HG03442 (cell line): ENCODE results near the gene CNTN2.

Experiments
- ATAC-seq: cut with Tn5 transposase; IDR thresholded peaks from one replicate; pipeline ENCODE4 v1.9.1; 2021; ENCODE audit warnings: mild to moderate bottlenecking, moderate library complexity; ENCODE audit not compliant: unreplicated experiment

Gene CNTN2

GRCh38 chr1:205042911-205043806 lies at the start of gene CNTN2:
Gene CNTN2, plus strand, starts transcription at chr1:205043212. Its CDS starts 9,974 bp downstream, at chr1:205053186.
- no peak for ATAC-seq

GRCh38 chr1:204994086-204994862 lies 48.7 kb upstream of the CNTN2 start:
- ATAC-seq, result no peak

- no peak for ATAC-seq
Observed at GRCh38 chr1:204996981-204997380, 46.0 kb upstream of the CNTN2 start.

- ATAC-seq, result no peak
Observed at GRCh38 chr1:204997591-204998355, 45.2 kb upstream of the CNTN2 start.

GRCh38 chr1:205001162-205001561 lies 41.9 kb upstream of the CNTN2 start:
- no peak for ATAC-seq

GRCh38 chr1:205002705-205003104 lies 40.3 kb upstream of the CNTN2 start:
- ATAC-seq, result no peak

GRCh38 chr1:205003358-205004131 lies 39.5 kb upstream of the CNTN2 start:
- no peak for ATAC-seq

- ATAC-seq, result no peak
Observed at GRCh38 chr1:205004351-205004750, 38.7 kb upstream of the CNTN2 start.

- ATAC-seq, result no peak
Observed at GRCh38 chr1:205008896-205009295, 34.1 kb upstream of the CNTN2 start.

- no peak for ATAC-seq
Observed at GRCh38 chr1:205009670-205010069, 33.3 kb upstream of the CNTN2 start.

GRCh38 chr1:205012391-205013140 lies 30.4 kb upstream of the CNTN2 start:
- no peak for ATAC-seq

GRCh38 chr1:205013683-205014367 lies 29.2 kb upstream of the CNTN2 start:
- ATAC-seq, result no peak

- no peak for ATAC-seq
Observed at GRCh38 chr1:205014783-205015182, 28.2 kb upstream of the CNTN2 start.

GRCh38 chr1:205015241-205015640 lies 27.8 kb upstream of the CNTN2 start:
- no peak for ATAC-seq

GRCh38 chr1:205016075-205016474 lies 26.9 kb upstream of the CNTN2 start:
- no peak for ATAC-seq

GRCh38 chr1:205016584-205016983 lies 26.4 kb upstream of the CNTN2 start:
- ATAC-seq, result no peak

- no peak for ATAC-seq
Observed at GRCh38 chr1:205017001-205017400, 26.0 kb upstream of the CNTN2 start.

- ATAC-seq, result no peak
Observed at GRCh38 chr1:205017766-205018165, 25.2 kb upstream of the CNTN2 start.

GRCh38 chr1:205018381-205018780 lies 24.6 kb upstream of the CNTN2 start:
- ATAC-seq, result no peak
